ENCODE data around the gene KCNT1. TPM values are rescaled to one million over a fixed set of nuclear protein-coding genes. Genes with fewer than 3 reads are reported as not detected.

KCNT1 gene
- total RNA-seq, 1 experiment from 2014 or later, result not detected

DNA sequence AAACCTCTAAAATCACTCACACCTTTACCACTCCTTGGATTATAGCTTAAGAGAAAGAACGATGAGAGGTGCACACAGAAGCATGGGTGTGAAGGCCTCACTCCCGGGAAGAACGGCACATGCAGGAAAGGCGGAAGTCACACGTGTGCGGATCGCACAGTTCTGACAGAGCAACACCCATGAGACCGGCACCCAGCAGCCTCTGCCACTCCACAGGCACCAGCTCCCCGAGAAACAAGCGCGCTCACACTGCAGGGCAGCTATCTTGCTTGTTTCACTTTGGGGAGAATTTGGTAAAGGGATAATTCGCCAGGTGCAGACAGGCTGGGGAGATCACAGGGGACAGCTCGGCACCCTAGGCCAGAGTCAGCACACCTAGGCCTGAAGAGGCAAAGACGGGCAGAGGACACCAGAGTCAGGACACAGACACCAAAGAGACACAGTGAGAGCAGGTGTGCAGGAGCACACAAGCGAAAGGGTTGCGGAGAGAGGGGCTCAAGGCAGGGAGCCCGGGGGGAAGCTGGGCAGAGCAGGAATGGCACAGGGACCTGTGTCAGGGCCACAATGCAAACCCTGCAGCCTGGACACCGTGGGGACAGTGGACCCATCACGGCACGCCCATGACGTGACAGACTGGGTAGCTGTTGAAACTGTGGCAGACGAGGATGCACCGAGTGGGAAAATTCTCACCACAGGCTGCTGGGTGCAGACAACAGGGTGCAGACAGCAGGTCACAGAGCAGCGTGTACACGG is 123.6 kb downstream of the KCNT1 start:
- H3K4me2 ChIP-seq (ENCODE audit: low read depth, low read length, poor library complexity, severe bottlenecking), result no peak overlapping the region
- peaks cover 2% of the 10 kb centered on the region; the same call in 1 of the 2 replicates for H4K20me1 ChIP-seq (ENCODE audit: insufficient read depth, low read depth, low read length)
- no peak overlapping the region for H2AFZ ChIP-seq (ENCODE audit: low read length)
- H3K79me2 ChIP-seq (ENCODE audit: low read length), result peaks cover 52% of the 10 kb centered on the region
- H3K27ac ChIP-seq (ENCODE audit: low read length), result no peak overlapping the region
- no peak overlapping the region for H3K4me3 ChIP-seq (ENCODE audit: low read length)
- H3K9me3 ChIP-seq (ENCODE audit: low read length), result no peaks in the 10 kb centered on the region
- H3K27me3 ChIP-seq (ENCODE audit: low read length), result no peaks in the 10 kb centered on the region
- H3K9ac ChIP-seq (ENCODE audit: low read length), result no peak overlapping the region
- DNase-seq, result no peak
- no peaks in the 10 kb centered on the region for H3K4me1 ChIP-seq (ENCODE audit: low read length)
- no peaks in the 10 kb centered on the region for H3K9me2 ChIP-seq (replicated peaks; ENCODE audit: insufficient read depth, low read length)
- H3K36me3 ChIP-seq (ENCODE audit: insufficient read depth, low read length), result peaks cover 14% of the 10 kb centered on the region; the same call in 1 of the 2 replicates

DNA sequence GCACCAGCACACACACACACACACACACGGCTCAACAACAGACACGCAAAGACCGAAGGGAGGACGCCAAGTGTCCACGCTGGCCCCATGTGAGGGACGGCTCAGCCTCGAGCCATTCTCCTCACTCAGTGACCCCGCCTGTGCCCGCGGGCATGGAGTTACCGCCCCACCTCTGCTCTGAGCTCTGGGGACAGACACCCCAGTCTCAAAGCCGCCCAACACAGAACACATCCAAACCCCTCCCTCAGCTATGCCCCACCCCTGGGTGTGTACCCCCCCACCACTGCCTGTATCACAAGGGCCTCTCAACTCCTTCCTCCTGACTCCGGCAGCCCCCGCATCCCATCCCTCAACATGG is 124.2 kb downstream of the KCNT1 start:
- peaks cover 14% of the 10 kb centered on the region; the same call in 1 of the 2 replicates for H3K36me3 ChIP-seq (ENCODE audit: insufficient read depth, low read length)
- no peak for DNase-seq
- peaks cover 2% of the 10 kb centered on the region; the same call in 1 of the 2 replicates for H4K20me1 ChIP-seq (ENCODE audit: insufficient read depth, low read depth, low read length)
- no peak overlapping the region for H3K4me2 ChIP-seq (ENCODE audit: low read depth, low read length, poor library complexity, severe bottlenecking)
- no peaks in the 10 kb centered on the region for H3K9me2 ChIP-seq (replicated peaks; ENCODE audit: insufficient read depth, low read length)
- no peak overlapping the region for H2AFZ ChIP-seq (ENCODE audit: low read length)
- peaks cover 56% of the 10 kb centered on the region for H3K79me2 ChIP-seq (ENCODE audit: low read length)
- no peaks in the 10 kb centered on the region for H3K4me1 ChIP-seq (ENCODE audit: low read length)
- no peak overlapping the region for H3K4me3 ChIP-seq (ENCODE audit: low read length)
- no peak overlapping the region for H3K27ac ChIP-seq (ENCODE audit: low read length)
- no peak overlapping the region for H3K9ac ChIP-seq (ENCODE audit: low read length)
- H3K9me3 ChIP-seq (ENCODE audit: low read length), result no peaks in the 10 kb centered on the region
- no peaks in the 10 kb centered on the region for H3K27me3 ChIP-seq (ENCODE audit: low read length)

DNA sequence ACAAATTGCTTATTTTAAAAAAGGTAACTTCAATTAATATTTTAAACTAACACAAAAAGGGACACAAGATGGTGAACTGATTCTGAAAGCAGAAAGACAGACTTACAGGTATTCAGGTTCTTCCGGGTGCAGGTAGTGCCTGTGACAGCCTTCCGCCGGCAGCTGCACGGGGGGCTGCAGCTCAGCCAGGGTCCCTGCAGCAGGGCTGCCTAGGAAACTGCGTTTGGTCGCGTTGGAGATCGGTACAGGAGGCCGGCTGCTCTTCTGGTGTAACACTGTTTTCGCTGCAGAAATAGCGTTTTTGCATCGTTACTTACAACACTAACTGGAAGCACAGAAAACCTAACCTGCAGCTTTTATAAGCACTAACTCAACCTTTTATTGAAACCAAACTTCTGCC is 125.3 kb downstream of the KCNT1 start:
- Histone ChIP-seq H4K20me1 (ENCODE audit: insufficient read depth, low read depth, low read length) (peaks cover 2% of the 10 kb centered on the region; the same call in 1 of the 2 replicates), H3K9me3 (ENCODE audit: low read length) (no peaks in the 10 kb centered on the region), H3K79me2 (ENCODE audit: low read length) (peaks cover 68% of the 10 kb centered on the region), H3K4me3 (ENCODE audit: low read length) (no peak overlapping the region), H3K9ac (ENCODE audit: low read length) (no peak overlapping the region), H3K27me3 (ENCODE audit: low read length) (no peaks in the 10 kb centered on the region), H3K4me1 (ENCODE audit: low read length) (no peaks in the 10 kb centered on the region), H3K36me3 (ENCODE audit: insufficient read depth, low read length) (peaks cover 14% of the 10 kb centered on the region; the same call in 1 of the 2 replicates), H3K27ac (ENCODE audit: low read length) (no peak overlapping the region), H3K9me2 (replicated peaks; ENCODE audit: insufficient read depth, low read length) (no peaks in the 10 kb centered on the region), H3K4me2 (ENCODE audit: low read depth, low read length, poor library complexity, severe bottlenecking) (no peak overlapping the region), H2AFZ (ENCODE audit: low read length) (no peak overlapping the region)
- DNase-seq, result no peak

DNA sequence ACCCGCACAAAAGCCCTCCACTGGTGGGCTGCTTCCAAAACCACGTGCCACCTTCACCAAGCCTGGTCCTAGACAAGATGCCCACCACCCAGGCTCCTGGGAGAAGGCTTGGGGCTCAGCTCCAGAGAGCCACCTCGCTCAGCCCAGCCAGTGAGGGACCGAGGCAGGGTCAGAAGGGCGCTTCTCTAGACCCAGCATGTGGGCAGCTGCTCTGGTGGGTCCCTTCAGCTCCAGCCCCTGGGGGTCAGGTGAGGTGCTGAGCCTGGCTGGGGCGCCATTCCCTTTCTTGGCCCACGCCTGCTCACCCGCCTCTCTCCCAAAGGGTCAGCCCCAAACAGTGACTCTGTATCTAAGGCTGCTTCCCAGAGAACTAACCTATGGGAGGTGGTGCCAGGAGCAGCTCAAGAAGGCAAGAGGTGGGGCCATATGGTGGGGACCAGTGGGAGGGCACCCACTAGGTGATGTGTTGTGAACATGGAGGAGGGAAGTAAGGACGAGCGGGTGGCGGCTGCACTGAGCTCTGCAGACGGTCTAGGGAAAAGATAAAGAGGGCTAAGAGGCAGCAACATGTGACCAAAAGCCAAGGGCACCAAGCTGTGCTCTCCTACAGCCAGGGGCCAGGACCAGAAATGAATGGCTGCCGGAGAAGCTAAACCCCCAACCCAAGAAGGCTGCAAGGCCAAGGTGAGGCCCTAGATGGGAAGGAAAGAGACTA is 126.0 kb downstream of the KCNT1 start:
- Histone ChIP-seq H3K79me2 (ENCODE audit: low read length) (peaks cover 74% of the 10 kb centered on the region), H2AFZ (ENCODE audit: low read length) (no peak overlapping the region), H3K36me3 (ENCODE audit: insufficient read depth, low read length) (peaks cover 13% of the 10 kb centered on the region; the same call in 1 of the 2 replicates), H3K27ac (ENCODE audit: low read length) (no peak overlapping the region), H3K4me1 (ENCODE audit: low read length) (no peaks in the 10 kb centered on the region), H3K4me2 (ENCODE audit: low read depth, low read length, poor library complexity, severe bottlenecking) (no peak overlapping the region), H3K9me3 (ENCODE audit: low read length) (no peaks in the 10 kb centered on the region), H4K20me1 (ENCODE audit: insufficient read depth, low read depth, low read length) (peaks cover 2% of the 10 kb centered on the region; the same call in 1 of the 2 replicates), H3K27me3 (ENCODE audit: low read length) (no peaks in the 10 kb centered on the region), H3K9ac (ENCODE audit: low read length) (no peak overlapping the region), H3K9me2 (replicated peaks; ENCODE audit: insufficient read depth, low read length) (no peaks in the 10 kb centered on the region), H3K4me3 (ENCODE audit: low read length) (no peak overlapping the region)
- DNase-seq, result no peak

DNA sequence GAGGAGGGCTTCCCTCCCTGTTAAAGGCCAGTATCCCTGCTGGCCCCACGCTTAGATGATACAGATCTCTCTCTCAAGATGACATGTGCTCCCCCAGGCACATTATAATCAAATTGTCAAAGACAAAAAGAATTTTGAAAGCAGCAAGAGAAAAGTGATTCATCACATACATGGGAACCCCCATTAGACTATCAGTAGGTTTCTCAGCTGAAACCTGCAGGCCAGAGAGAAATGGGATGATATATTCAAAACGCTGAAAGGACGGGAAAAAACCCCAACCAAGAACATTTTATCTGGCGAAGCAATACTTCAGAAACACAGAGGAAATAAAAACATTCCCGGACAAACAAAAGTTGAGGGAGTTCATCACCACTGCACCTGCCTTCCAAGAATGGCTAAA is 126.7 kb downstream of the KCNT1 start:
- H3K9ac ChIP-seq (ENCODE audit: low read length), result no peak overlapping the region

DNA sequence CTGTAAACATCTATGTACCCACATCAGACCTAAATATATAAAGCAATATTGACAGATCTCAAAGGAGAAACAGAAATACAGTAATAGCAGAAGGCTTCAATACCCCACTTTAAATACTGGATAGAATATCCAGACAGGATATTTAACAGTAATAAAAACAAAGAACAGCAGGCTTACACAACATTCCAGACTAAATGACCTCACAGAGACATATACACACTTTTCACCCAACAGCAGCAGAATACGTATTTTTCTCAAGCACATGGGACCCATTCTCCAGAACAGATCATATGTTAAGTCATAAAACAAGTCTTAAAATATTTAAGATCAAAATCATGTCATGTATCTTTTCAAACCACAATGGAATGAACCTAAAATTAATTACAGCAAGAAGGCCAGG is 128.5 kb downstream of the KCNT1 start:
- H3K79me2 ChIP-seq (ENCODE audit: low read length), result peaks cover 89% of the 10 kb centered on the region

More for the DNA sequence above, 126.7 kb downstream of the KCNT1 start:
- Histone ChIP-seq H3K36me3 (ENCODE audit: insufficient read depth, low read length) (peaks cover 6% of the 10 kb centered on the region; the same call in 1 of the 2 replicates), H3K79me2 (ENCODE audit: low read length) (peaks cover 79% of the 10 kb centered on the region), H3K4me1 (ENCODE audit: low read length) (no peaks in the 10 kb centered on the region), H4K20me1 (ENCODE audit: insufficient read depth, low read depth, low read length) (peaks cover 2% of the 10 kb centered on the region; the same call in 1 of the 2 replicates), H3K27ac (ENCODE audit: low read length) (no peak overlapping the region), H3K4me3 (ENCODE audit: low read length) (no peak overlapping the region), H3K9me3 (ENCODE audit: low read length) (no peaks in the 10 kb centered on the region), H2AFZ (ENCODE audit: low read length) (no peak overlapping the region), H3K27me3 (ENCODE audit: low read length) (no peaks in the 10 kb centered on the region), H3K9me2 (replicated peaks; ENCODE audit: insufficient read depth, low read length) (no peaks in the 10 kb centered on the region), H3K4me2 (ENCODE audit: low read depth, low read length, poor library complexity, severe bottlenecking) (no peak overlapping the region)
- no peak for DNase-seq

DNA sequence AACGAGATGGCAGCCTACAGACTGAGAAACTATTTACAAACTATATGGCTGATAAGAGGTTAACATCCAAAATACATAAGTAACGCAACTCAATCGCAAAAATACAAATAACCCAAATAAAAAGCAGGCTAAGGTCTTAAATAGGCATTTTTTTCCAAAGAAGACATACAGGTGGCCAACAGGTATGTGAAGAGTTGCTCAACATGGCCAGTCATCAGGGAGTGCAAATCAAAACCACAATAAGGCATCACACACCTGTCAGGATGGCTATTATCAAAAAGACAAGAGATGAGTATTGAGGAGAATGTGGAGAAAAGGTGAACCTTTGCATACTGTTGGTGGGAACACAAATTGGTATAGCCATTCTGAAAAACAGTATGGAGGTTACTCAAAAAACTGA is 131.9 kb downstream of the KCNT1 start:
- Histone ChIP-seq H3K9me2 (replicated peaks; ENCODE audit: insufficient read depth, low read length) (no peaks in the 10 kb centered on the region), H3K4me1 (ENCODE audit: low read length) (no peaks in the 10 kb centered on the region), H2AFZ (ENCODE audit: low read length) (no peak overlapping the region), H3K27me3 (ENCODE audit: low read length) (no peaks in the 10 kb centered on the region), H3K79me2 (ENCODE audit: low read length) (peaks cover 76% of the 10 kb centered on the region), H4K20me1 (ENCODE audit: insufficient read depth, low read depth, low read length) (no peaks in the 10 kb centered on the region), H3K9me3 (ENCODE audit: low read length) (no peaks in the 10 kb centered on the region), H3K4me3 (ENCODE audit: low read length) (no peak overlapping the region), H3K4me2 (ENCODE audit: low read depth, low read length, poor library complexity, severe bottlenecking) (no peak overlapping the region), H3K9ac (ENCODE audit: low read length) (no peak overlapping the region), H3K36me3 (ENCODE audit: insufficient read depth, low read length) (0 out of 2 replicates have a peak, but pooled peaks cover 3% of the 10 kb centered on the region), H3K27ac (ENCODE audit: low read length) (no peak overlapping the region)
- no peak for DNase-seq

More for the DNA sequence above, 128.5 kb downstream of the KCNT1 start:
- no peaks in the 10 kb centered on the region for H3K9me2 ChIP-seq (replicated peaks; ENCODE audit: insufficient read depth, low read length)
- H3K27ac ChIP-seq (ENCODE audit: low read length), result no peak overlapping the region
- no peak overlapping the region for H3K4me3 ChIP-seq (ENCODE audit: low read length)
- no peak for DNase-seq
- no peaks in the 10 kb centered on the region for H3K27me3 ChIP-seq (ENCODE audit: low read length)
- H2AFZ ChIP-seq (ENCODE audit: low read length), result no peak overlapping the region
- no peak overlapping the region for H3K4me2 ChIP-seq (ENCODE audit: low read depth, low read length, poor library complexity, severe bottlenecking)
- H4K20me1 ChIP-seq (ENCODE audit: insufficient read depth, low read depth, low read length), result 0 out of 2 replicates have a peak, but pooled peaks cover 2% of the 10 kb centered on the region
- peaks cover 5% of the 10 kb centered on the region; the same call in 1 of the 2 replicates for H3K36me3 ChIP-seq (ENCODE audit: insufficient read depth, low read length)
- H3K4me1 ChIP-seq (ENCODE audit: low read length), result no peaks in the 10 kb centered on the region
- no peaks in the 10 kb centered on the region for H3K9me3 ChIP-seq (ENCODE audit: low read length)
- H3K9ac ChIP-seq (ENCODE audit: low read length), result no peak overlapping the region

DNA sequence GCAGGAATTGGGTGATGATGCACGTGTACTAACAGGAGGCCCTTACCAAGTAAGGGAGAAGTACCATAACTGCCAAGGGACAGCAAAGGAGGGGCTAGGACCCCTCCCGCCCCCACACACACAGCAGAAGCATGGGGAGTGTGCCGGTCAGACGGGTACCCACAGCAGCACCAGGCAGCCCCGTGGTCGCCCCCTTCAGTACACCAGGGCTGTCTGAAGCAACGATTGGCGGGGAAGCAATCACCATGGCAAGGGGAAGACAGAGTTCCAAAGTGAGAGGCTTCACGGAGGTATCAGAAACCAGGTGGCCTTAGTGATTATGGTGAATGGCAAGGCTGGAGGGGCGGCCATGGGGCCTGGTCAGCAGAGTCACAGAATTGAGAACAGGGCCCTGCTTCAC is 133.1 kb downstream of the KCNT1 start:
- no peak overlapping the region for H2AFZ ChIP-seq (ENCODE audit: low read length)
- H3K36me3 ChIP-seq (ENCODE audit: insufficient read depth, low read length), result no peaks in the 10 kb centered on the region
- H3K9me2 ChIP-seq (replicated peaks; ENCODE audit: insufficient read depth, low read length), result no peaks in the 10 kb centered on the region
- H4K20me1 ChIP-seq (ENCODE audit: insufficient read depth, low read depth, low read length), result no peaks in the 10 kb centered on the region
- DNase-seq, result no peak
- H3K79me2 ChIP-seq (ENCODE audit: low read length), result peaks cover 78% of the 10 kb centered on the region
- no peak overlapping the region for H3K27ac ChIP-seq (ENCODE audit: low read length)
- no peaks in the 10 kb centered on the region for H3K9me3 ChIP-seq (ENCODE audit: low read length)
- H3K4me1 ChIP-seq (ENCODE audit: low read length), result no peaks in the 10 kb centered on the region
- no peaks in the 10 kb centered on the region for H3K27me3 ChIP-seq (ENCODE audit: low read length)
- no peak overlapping the region for H3K9ac ChIP-seq (ENCODE audit: low read length)
- H3K4me3 ChIP-seq (ENCODE audit: low read length), result no peak overlapping the region
- H3K4me2 ChIP-seq (ENCODE audit: low read depth, low read length, poor library complexity, severe bottlenecking), result no peak overlapping the region

Measured in Karpas-422 (cell line).